SK-N-SH (cell line): ENCODE results near the gene PRPH. TPM values are rescaled to one million over a fixed set of nuclear protein-coding genes. Genes with fewer than 3 reads are reported as not detected.

Experiments
- CTCF ChIA-PET: fragments of 300-600, 350-600 bp; formaldehyde crosslinking; extraction: SDS; loops from one replicate; lab custom pipeline; 2021; lab: Yijun Ruan, JAX
- POLR2A ChIA-PET: fragments of 350-600 bp; sonication (Branson Sonifier 250); formaldehyde crosslinking; extraction: SDS; loops from one replicate; lab custom pipeline; 2020; ENCODE audit warnings: antibody characterized with exemption, inconsistent platforms; lab: Yijun Ruan, JAX
- DNase-seq: peaks from one replicate; pipeline ENCODE4 v3.0.0; 2012
- H2AFZ ChIP-seq: fragments of 200-600 bp; sonication (generic); 2 replicates; pipeline ENCODE4 v1.8.1; 2016; ENCODE audit warnings: antibody characterized with exemption, mild to moderate bottlenecking, low read depth
- H3F3A ChIP-seq: fragments of 200-600 bp; sonication (generic); replicated peaks from 2 replicates; pipeline ENCODE3; 2016; ENCODE audit warnings: antibody characterized with exemption, mild to moderate bottlenecking; ENCODE audit not compliant: insufficient read depth
- H3K27ac ChIP-seq, 2 experiments: fragments of 200-500 bp in 1 of 2; fragments of 200-600 bp in 1 of 2; sonication (Bioruptor generic) in 1 of 2; sonication (generic), shearing (Covaris generic) in 1 of 2; 2 replicates each; pipeline versions ENCODE4 v1.5.1 to v1.6.1; 2014 to 2016; ENCODE audit warnings: low read depth in 2 of 2, inconsistent platforms in 1 of 2, low read length in 1 of 2, mild to moderate bottlenecking in 1 of 2, mixed read lengths in 1 of 2
- H3K27me3 ChIP-seq: fragments of 200-600 bp; sonication (generic), shearing (Covaris generic); 2 replicates; pipeline ENCODE4 v1.6.1; 2016; ENCODE audit warnings: mixed run types; ENCODE audit not compliant: insufficient read depth
- H3K36me3 ChIP-seq, 2 experiments: fragments of 200-500 bp in 1 of 2; fragments of 200-600 bp in 1 of 2; sonication (Bioruptor generic) in 1 of 2; sonication (generic) in 1 of 2; replicated peaks in 1 of 2; 2 replicates each; pipeline versions ENCODE3 to v1.5.1; 2014 to 2016; ENCODE audit warnings: low read length in 1 of 2, mild to moderate bottlenecking in 1 of 2; ENCODE audit not compliant: insufficient read depth in 2 of 2, control insufficient read depth in 1 of 2
- H3K4me1 ChIP-seq, 2 experiments: fragments of 200-500 bp in 1 of 2; fragments of 200-600 bp in 1 of 2; sonication (Bioruptor generic) in 1 of 2; sonication (generic), shearing (Covaris generic) in 1 of 2; 2 replicates each; pipeline versions ENCODE4 v1.5.1 to v1.6.1; 2014 to 2016; ENCODE audit warnings: low read depth in 1 of 2, low read length in 1 of 2, mixed run types in 1 of 2; ENCODE audit not compliant: insufficient read depth in 2 of 2, control insufficient read depth in 1 of 2
- H3K4me2 ChIP-seq: fragments of 200-600 bp; sonication (generic), shearing (Covaris generic); 2 replicates; pipeline ENCODE4 v1.6.1; 2017; ENCODE audit warnings: mixed run types
- H3K4me3 ChIP-seq, 2 experiments: fragments of 200-500 bp in 1 of 2; fragments of 200-600 bp in 1 of 2; sonication (Bioruptor generic) in 1 of 2; sonication (generic), shearing (Covaris generic) in 1 of 2; 2 replicates each; pipeline versions ENCODE4 v1.5.1 to v1.8.1; 2014 to 2016; ENCODE audit warnings: low read depth in 2 of 2, inconsistent platforms in 1 of 2, low read length in 1 of 2, mild to moderate bottlenecking in 1 of 2, mixed read lengths in 1 of 2, moderate library complexity in 1 of 2
- H3K79me2 ChIP-seq: fragments of 200-600 bp; sonication (generic); 2 replicates; pipeline ENCODE4 v1.8.1; 2017; ENCODE audit warnings: mild to moderate bottlenecking; ENCODE audit not compliant: insufficient read depth
- H3K9ac ChIP-seq: fragments of 200-600 bp; sonication (generic); 2 replicates; pipeline ENCODE4 v1.6.1; 2017; ENCODE audit warnings: mixed run types
- H3K9me2 ChIP-seq: fragments of 200-600 bp; sonication (generic); 2 replicates; pipeline ENCODE4 v1.6.1; 2017; ENCODE audit warnings: mixed run types
- H3K9me3 ChIP-seq: fragments of 200-600 bp; sonication (generic); 2 replicates; pipeline ENCODE4 v1.6.1; 2017; ENCODE audit warnings: mixed run types, mild to moderate bottlenecking, moderate library complexity
- H4K20me1 ChIP-seq: fragments of 200-600 bp; sonication (generic); 2 replicates; pipeline ENCODE4 v1.6.1; 2017; ENCODE audit warnings: mild to moderate bottlenecking, mixed run types; ENCODE audit not compliant: insufficient read depth
- CHD2 ChIP-seq: fragments of 150-350 bp; IDR thresholded peaks from 2 replicates; pipeline ENCODE4 v1.6.1; 2018; ENCODE audit warnings: low read length; ENCODE audit not compliant: partially characterized antibody
- EZH2phosphoT487 ChIP-seq: fragments of 200-600 bp; sonication (generic); IDR thresholded peaks from 2 replicates; pipeline ENCODE4 v1.6.1; 2017; ENCODE audit warnings: low read depth, mixed run types, mild to moderate bottlenecking, antibody characterized with exemption, moderate library complexity, borderline replicate concordance
- FOSL2 ChIP-seq: IDR thresholded peaks from 2 replicates; pipeline ENCODE4 v1.4.0; 2012; ENCODE audit warnings: low read depth, mild to moderate bottlenecking, moderate library complexity, borderline replicate concordance
- FOXJ3 ChIP-seq: sonication (generic); formaldehyde crosslinking; IDR thresholded peaks from 2 replicates; pipeline ENCODE4 v1.5.1; 2020; ENCODE audit warnings: mild to moderate bottlenecking, missing genetic modification reagents
- GABPA ChIP-seq: IDR thresholded peaks from 2 replicates; pipeline ENCODE4 v1.4.0; 2012; ENCODE audit warnings: low read depth, mild to moderate bottlenecking
- MAX ChIP-seq: IDR thresholded peaks from 2 replicates; pipeline ENCODE4 v1.4.0; 2012; ENCODE audit warnings: low read depth
- MXI1 ChIP-seq: IDR thresholded peaks from 2 replicates; pipeline ENCODE4 v1.6.1; 2012; ENCODE audit warnings: mild to moderate bottlenecking, low read depth, low read length, improper control_type of control experiment
- RCOR1 ChIP-seq: fragments of 150-350 bp; IDR thresholded peaks from 2 replicates; pipeline ENCODE4 v1.6.1; 2017; ENCODE audit warnings: antibody characterized with exemption, low read length
- RFX5 ChIP-seq: IDR thresholded peaks from 2 replicates; pipeline ENCODE4 v1.6.1; 2012; ENCODE audit warnings: mild to moderate bottlenecking, improper control_type of control experiment, low read length
- RXRA ChIP-seq: IDR thresholded peaks from 2 replicates; pipeline ENCODE4 v1.4.0; 2012; ENCODE audit warnings: low read depth, mild to moderate bottlenecking, borderline replicate concordance
- SMC3 ChIP-seq: IDR thresholded peaks from 2 replicates; pipeline ENCODE4 v1.6.1; 2012; ENCODE audit warnings: low read depth, low read length, improper control_type of control experiment
- TAF1 ChIP-seq: IDR thresholded peaks from 2 replicates; pipeline ENCODE4 v1.6.1; 2012; ENCODE audit warnings: low read depth, mild to moderate bottlenecking, low read length, moderate library complexity, borderline replicate concordance
- TCF12 ChIP-seq: IDR thresholded peaks from 2 replicates; pipeline ENCODE4 v1.4.0; 2012
- TEAD4 ChIP-seq: IDR thresholded peaks from 2 replicates; pipeline ENCODE4 v1.4.0; 2012; ENCODE audit warnings: mild to moderate bottlenecking, borderline replicate concordance; ENCODE audit not compliant: insufficient read depth
- USF1 ChIP-seq: IDR thresholded peaks from 2 replicates; pipeline ENCODE4 v1.4.0; 2012; ENCODE audit warnings: low read depth, borderline replicate concordance
- YY1 ChIP-seq: IDR thresholded peaks from 2 replicates; pipeline ENCODE4 v1.4.0; 2012; ENCODE audit warnings: low read depth, mild to moderate bottlenecking
- WGBS: methylation state at CpG from one replicate; pipeline ENCODE4 v1.1.6; 2017; ENCODE audit warnings: low lambda C conversion rate; 5-methylcytosine and 5-hydroxymethylcytosine counted together
- polyA plus RNA-seq, 3 experiments: library from polyadenylated mRNA; depleted of rRNA; stranded (reverse); fragments of >200 nt; gene quantifications; 2 replicates each; pipeline ENCODE4 v1.2.3, GENCODE V29; 2012
- TF ChIP-seq, protein P1 (sequence below): IDR thresholded peaks from 2 replicates; pipeline ENCODE4 v1.4.0; 2012; ENCODE audit warnings: low read depth, borderline replicate concordance
- TF ChIP-seq, protein P2 (sequence below): fragments of 200-600 bp; sonication (generic); IDR thresholded peaks from 2 replicates; pipeline ENCODE4 v1.6.1; 2017; ENCODE audit warnings: antibody characterized with exemption, mild to moderate bottlenecking, moderate library complexity
- TF ChIP-seq, protein P3 (sequence below): fragments of 150-350 bp; IDR thresholded peaks from 2 replicates; pipeline ENCODE4 v1.6.1; 2016; ENCODE audit warnings: mild to moderate bottlenecking, low read depth, low read length

The PRPH gene
- polyA plus RNA-seq, 1 of the 3 experiments (the other 2 are of a cell fraction) = 1.9 TPM

DNA sequence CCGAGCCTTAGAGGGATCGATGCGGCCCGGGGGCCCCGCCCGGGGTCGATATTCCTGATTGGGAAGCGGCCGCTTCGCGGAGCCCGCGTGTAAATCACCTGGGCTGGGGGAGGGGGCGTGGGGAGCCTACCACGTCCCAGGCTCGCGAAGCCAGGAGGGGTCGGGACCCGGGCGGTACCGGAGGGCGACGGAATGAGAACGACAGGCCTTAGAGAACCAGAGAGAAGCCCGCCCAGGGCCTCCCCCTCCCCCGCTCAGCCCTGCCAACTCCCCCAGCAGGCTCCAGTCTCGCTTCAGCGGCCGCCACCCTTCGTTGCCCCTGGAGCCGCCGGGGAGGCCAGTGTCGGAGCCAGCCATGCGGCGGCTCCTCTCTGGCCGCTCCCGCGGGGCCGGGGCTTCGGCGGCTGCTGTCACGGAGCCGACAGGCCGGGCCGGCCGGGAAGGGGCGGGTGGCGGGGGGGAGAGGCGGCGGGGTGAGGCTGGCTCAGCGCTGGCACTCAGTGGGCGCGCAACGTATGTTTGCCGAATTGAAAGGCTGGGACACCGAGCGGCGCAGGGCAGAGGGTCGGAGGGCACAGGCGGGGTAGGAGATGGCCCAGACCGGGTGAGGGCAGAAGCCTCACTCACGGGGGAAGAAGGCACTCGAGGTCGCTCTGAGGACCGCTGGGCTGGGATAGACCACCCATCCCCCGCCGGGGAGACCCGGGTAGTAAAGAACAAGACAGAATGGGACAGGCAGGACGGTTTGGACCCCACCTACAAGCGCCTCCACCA is 50.3 kb downstream of the PRPH start:
- H3K27me3 ChIP-seq = peaks cover 5% of the 10 kb centered on the region; the same call in 1 of the 2 replicates
- TF ChIP-seq CHD2 (no peak), RFX5 (no peak), FOXJ3 (CRISPR knock-in tag) (no peak), YY1 (no peak), FOSL2 (no peak), TCF12 (no peak), SMC3 (no peak), EZH2phosphoT487 (no peak), MAX (no peak), RXRA (no peak), TAF1 (no peak), GABPA (no peak), USF1 (no peak), MXI1 (no peak), RCOR1 (no peak), TEAD4 (no peak)
- TF ChIP-seq, protein P1, sequence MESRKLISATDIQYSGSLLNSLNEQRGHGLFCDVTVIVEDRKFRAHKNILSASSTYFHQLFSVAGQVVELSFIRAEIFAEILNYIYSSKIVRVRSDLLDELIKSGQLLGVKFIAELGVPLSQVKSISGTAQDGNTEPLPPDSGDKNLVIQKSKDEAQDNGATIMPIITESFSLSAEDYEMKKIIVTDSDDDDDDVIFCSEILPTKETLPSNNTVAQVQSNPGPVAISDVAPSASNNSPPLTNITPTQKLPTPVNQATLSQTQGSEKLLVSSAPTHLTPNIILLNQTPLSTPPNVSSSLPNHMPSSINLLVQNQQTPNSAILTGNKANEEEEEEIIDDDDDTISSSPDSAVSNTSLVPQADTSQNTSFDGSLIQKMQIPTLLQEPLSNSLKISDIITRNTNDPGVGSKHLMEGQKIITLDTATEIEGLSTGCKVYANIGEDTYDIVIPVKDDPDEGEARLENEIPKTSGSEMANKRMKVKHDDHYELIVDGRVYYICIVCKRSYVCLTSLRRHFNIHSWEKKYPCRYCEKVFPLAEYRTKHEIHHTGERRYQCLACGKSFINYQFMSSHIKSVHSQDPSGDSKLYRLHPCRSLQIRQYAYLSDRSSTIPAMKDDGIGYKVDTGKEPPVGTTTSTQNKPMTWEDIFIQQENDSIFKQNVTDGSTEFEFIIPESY = no peak
- TF ChIP-seq, protein P2, sequence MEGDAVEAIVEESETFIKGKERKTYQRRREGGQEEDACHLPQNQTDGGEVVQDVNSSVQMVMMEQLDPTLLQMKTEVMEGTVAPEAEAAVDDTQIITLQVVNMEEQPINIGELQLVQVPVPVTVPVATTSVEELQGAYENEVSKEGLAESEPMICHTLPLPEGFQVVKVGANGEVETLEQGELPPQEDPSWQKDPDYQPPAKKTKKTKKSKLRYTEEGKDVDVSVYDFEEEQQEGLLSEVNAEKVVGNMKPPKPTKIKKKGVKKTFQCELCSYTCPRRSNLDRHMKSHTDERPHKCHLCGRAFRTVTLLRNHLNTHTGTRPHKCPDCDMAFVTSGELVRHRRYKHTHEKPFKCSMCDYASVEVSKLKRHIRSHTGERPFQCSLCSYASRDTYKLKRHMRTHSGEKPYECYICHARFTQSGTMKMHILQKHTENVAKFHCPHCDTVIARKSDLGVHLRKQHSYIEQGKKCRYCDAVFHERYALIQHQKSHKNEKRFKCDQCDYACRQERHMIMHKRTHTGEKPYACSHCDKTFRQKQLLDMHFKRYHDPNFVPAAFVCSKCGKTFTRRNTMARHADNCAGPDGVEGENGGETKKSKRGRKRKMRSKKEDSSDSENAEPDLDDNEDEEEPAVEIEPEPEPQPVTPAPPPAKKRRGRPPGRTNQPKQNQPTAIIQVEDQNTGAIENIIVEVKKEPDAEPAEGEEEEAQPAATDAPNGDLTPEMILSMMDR = no peak
- TF ChIP-seq, protein P3, sequence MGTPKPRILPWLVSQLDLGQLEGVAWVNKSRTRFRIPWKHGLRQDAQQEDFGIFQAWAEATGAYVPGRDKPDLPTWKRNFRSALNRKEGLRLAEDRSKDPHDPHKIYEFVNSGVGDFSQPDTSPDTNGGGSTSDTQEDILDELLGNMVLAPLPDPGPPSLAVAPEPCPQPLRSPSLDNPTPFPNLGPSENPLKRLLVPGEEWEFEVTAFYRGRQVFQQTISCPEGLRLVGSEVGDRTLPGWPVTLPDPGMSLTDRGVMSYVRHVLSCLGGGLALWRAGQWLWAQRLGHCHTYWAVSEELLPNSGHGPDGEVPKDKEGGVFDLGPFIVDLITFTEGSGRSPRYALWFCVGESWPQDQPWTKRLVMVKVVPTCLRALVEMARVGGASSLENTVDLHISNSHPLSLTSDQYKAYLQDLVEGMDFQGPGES = no peak
- TF ChIP-seq, all 33 proteins: peak for 0

More for the DNA sequence above, 50.3 kb downstream of the PRPH start:
- Histone ChIP-seq H4K20me1 (no peaks in the 10 kb centered on the region), H2AFZ (peak overlapping the region; percentile 71; the same call in 1 of the 2 replicates), H3K4me3 (peak overlapping the region; percentile 27 to 54; a peak in 3 of 4 replicates), H3K9me3 (no peaks in the 10 kb centered on the region), H3K79me2 (no peaks in the 10 kb centered on the region), H3K9ac (no peak overlapping the region), H3K4me2 (peak overlapping the region; percentile 70), H3K9me2 (no peaks in the 10 kb centered on the region), H3K27ac (no peak overlapping the region), H3F3A (peaks cover 17% of the 10 kb centered on the region), H3K4me1 (peaks cover 15 to 38% of the 10 kb centered on the region in 2 experiments; a peak in 2 of 4 replicates), H3K36me3 (no peaks in the 10 kb centered on the region)
- DNase-seq = peak; percentile 82
- POLR2A ChIA-PET = interaction anchor here (1.5 kb wide), 1 partner anchor 56 kb away, joined by 3 read pairs; no protein-coding TSS in a partner anchor
- WGBS = 10% methylated on average over 50 of the region's 70 CpGs
- CTCF ChIA-PET = interaction anchor here (1.0 to 10.6 kb wide), 6 partner anchors 8 to 257 kb away, joined by 3 to 256 read pairs (median 38); partner anchors contain the start of genes C1QL4 and PRPH
